ENCODE data around the gene CD80.

The CD80 gene

GRCh38 chr3:119588112-119588511 is 28.7 kb upstream of the CD80 start:
- TF ChIP-seq CTCF (IDR thresholded peaks at IDR 0.05) = no peak
- no peak overlapping the region for H3K4me3 Mint-ChIP-seq
- DNase-seq = no peak
- no peak overlapping the region for H3K27ac Mint-ChIP-seq
- H3K4me1 Mint-ChIP-seq = no peaks in the 10 kb centered on the region
- H3K36me3 Mint-ChIP-seq (ENCODE audit: low read depth) = no peaks in the 10 kb centered on the region
- H3K27me3 Mint-ChIP-seq (ENCODE audit: low read depth, poor library complexity) = peaks cover 23% of the 10 kb centered on the region
- peaks cover 19% of the 10 kb centered on the region for H3K9me3 Mint-ChIP-seq

- Mint-ChIP-seq H3K9me3 (peaks cover 19% of the 10 kb centered on the region), H3K27me3 (ENCODE audit: low read depth, poor library complexity) (peaks cover 23% of the 10 kb centered on the region), H3K27ac (no peak overlapping the region), H3K36me3 (ENCODE audit: low read depth) (no peaks in the 10 kb centered on the region), H3K4me1 (no peaks in the 10 kb centered on the region), H3K4me3 (no peak overlapping the region)
- no peak for TF ChIP-seq CTCF (IDR thresholded peaks at IDR 0.05)
- DNase-seq = no peak
These were observed 27.3 kb upstream of the CD80 start for GRCh38 chr3:119586733-119587172.

- H3K36me3 Mint-ChIP-seq (ENCODE audit: low read depth) = no peaks in the 10 kb centered on the region
- no peak for DNase-seq
- no peak overlapping the region for H3K27ac Mint-ChIP-seq
- no peak for TF ChIP-seq CTCF (IDR thresholded peaks at IDR 0.05)
- H3K4me3 Mint-ChIP-seq = no peak overlapping the region
- H3K27me3 Mint-ChIP-seq (ENCODE audit: low read depth, poor library complexity) = peaks cover 26% of the 10 kb centered on the region
- peaks cover 14% of the 10 kb centered on the region for H3K9me3 Mint-ChIP-seq
- no peaks in the 10 kb centered on the region for H3K4me1 Mint-ChIP-seq
These were observed 26.6 kb upstream of the CD80 start for GRCh38 chr3:119585856-119586570.

- Mint-ChIP-seq H3K36me3 (ENCODE audit: low read depth) (no peaks in the 10 kb centered on the region), H3K4me3 (no peak overlapping the region), H3K27ac (no peak overlapping the region), H3K9me3 (peaks cover 7% of the 10 kb centered on the region), H3K4me1 (peaks cover 5% of the 10 kb centered on the region), H3K27me3 (ENCODE audit: low read depth, poor library complexity) (peaks cover 28% of the 10 kb centered on the region)
- DNase-seq = no peak
- no peak for TF ChIP-seq CTCF (IDR thresholded peaks at IDR 0.05)
These were observed 25.8 kb upstream of the CD80 start for GRCh38 chr3:119585208-119585607.

- H3K4me3 Mint-ChIP-seq = no peak overlapping the region
- H3K4me1 Mint-ChIP-seq = peaks cover 27% of the 10 kb centered on the region
- TF ChIP-seq CTCF (IDR thresholded peaks at IDR 0.05) = no peak
- no peaks in the 10 kb centered on the region for H3K9me3 Mint-ChIP-seq
- H3K27ac Mint-ChIP-seq = no peak overlapping the region
- H3K27me3 Mint-ChIP-seq (ENCODE audit: low read depth, poor library complexity) = peaks cover 26% of the 10 kb centered on the region
- H3K36me3 Mint-ChIP-seq (ENCODE audit: low read depth) = no peaks in the 10 kb centered on the region
- DNase-seq = no peak
These were observed 22.8 kb upstream of the CD80 start for GRCh38 chr3:119582178-119582577.
